Progenitor cell of endocrine pancreas (in vitro differentiated cells): ENCODE measurements around the gene PCDH7. TPM values are rescaled to one million over a fixed set of nuclear protein-coding genes. Genes with fewer than 3 reads are reported as not detected.

Experiments used
- DNase-seq: peaks from one replicate; pipeline ENCODE4 v3.0.0; 2021; ENCODE audit warnings: low spot score; ENCODE audit not compliant: unreplicated experiment
- H3K27ac Mint-ChIP-seq: 2 replicates; pipeline ENCODE4 v1.8.0; 2021; ENCODE audit warnings: mild to moderate bottlenecking, moderate library complexity, mixed read lengths
- H3K27me3 Mint-ChIP-seq: 2 replicates; pipeline ENCODE4 v1.8.0; 2021; ENCODE audit warnings: mixed read lengths
- H3K36me3 Mint-ChIP-seq: 2 replicates; pipeline ENCODE4 v1.8.0; 2022; ENCODE audit warnings: mixed read lengths; ENCODE audit not compliant: insufficient read depth
- H3K4me1 Mint-ChIP-seq: 2 replicates; pipeline ENCODE4 v1.8.0; 2021; ENCODE audit warnings: low read depth, mixed read lengths
- H3K4me3 Mint-ChIP-seq: 2 replicates; pipeline ENCODE4 v1.8.0; 2021; ENCODE audit warnings: low read depth, mild to moderate bottlenecking, moderate library complexity, mixed read lengths
- H3K9me3 Mint-ChIP-seq: 2 replicates; pipeline ENCODE4 v1.8.0; 2021; ENCODE audit warnings: low read depth, mixed read lengths
- total RNA-seq: library from RNA; stranded (reverse); gene quantifications from 2 replicates; pipeline ENCODE4 v1.2.1, GENCODE V29; 2021
- TF ChIP-seq, protein P1 (sequence below): fragments of 200-600 bp; sonication (generic); IDR thresholded peaks from one replicate; pipeline ENCODE4 v1.5.0; 2021; ENCODE audit warnings: antibody characterized with exemption, mild to moderate bottlenecking; ENCODE audit not compliant: unreplicated experiment

The PCDH7 gene
- total RNA-seq, 1 donor from 2014 or later, result 9.9 TPM

DNA sequence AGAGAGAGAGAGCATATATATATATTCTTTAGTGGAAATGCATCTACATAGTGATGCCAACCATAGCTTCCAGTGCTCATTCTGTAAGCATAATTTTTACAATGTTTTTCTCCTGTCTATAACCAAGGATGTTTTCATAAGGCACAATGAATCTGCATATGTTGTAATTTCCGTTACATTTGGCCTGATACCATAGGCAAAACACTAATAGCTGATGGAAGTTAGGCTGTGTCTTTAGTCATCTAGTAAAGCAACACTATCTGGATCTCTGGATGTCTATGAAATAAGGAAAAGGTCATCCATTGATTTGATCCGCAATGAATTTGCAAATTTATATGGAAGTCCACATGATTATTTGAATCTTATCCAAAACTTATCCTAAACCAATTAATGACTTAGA is 8.1 kb downstream of the PCDH7 start:
- Mint-ChIP-seq H3K36me3 (no peaks in the 10 kb centered on the region), H3K27ac (no peak overlapping the region), H3K4me1 (peaks cover 13% of the 10 kb centered on the region), H3K4me3 (no peak overlapping the region), H3K27me3 (peaks cover 11% of the 10 kb centered on the region), H3K9me3 (no peaks in the 10 kb centered on the region)
- DNase-seq, result no peak
- TF ChIP-seq, protein P1, sequence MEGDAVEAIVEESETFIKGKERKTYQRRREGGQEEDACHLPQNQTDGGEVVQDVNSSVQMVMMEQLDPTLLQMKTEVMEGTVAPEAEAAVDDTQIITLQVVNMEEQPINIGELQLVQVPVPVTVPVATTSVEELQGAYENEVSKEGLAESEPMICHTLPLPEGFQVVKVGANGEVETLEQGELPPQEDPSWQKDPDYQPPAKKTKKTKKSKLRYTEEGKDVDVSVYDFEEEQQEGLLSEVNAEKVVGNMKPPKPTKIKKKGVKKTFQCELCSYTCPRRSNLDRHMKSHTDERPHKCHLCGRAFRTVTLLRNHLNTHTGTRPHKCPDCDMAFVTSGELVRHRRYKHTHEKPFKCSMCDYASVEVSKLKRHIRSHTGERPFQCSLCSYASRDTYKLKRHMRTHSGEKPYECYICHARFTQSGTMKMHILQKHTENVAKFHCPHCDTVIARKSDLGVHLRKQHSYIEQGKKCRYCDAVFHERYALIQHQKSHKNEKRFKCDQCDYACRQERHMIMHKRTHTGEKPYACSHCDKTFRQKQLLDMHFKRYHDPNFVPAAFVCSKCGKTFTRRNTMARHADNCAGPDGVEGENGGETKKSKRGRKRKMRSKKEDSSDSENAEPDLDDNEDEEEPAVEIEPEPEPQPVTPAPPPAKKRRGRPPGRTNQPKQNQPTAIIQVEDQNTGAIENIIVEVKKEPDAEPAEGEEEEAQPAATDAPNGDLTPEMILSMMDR, result no peak

DNA sequence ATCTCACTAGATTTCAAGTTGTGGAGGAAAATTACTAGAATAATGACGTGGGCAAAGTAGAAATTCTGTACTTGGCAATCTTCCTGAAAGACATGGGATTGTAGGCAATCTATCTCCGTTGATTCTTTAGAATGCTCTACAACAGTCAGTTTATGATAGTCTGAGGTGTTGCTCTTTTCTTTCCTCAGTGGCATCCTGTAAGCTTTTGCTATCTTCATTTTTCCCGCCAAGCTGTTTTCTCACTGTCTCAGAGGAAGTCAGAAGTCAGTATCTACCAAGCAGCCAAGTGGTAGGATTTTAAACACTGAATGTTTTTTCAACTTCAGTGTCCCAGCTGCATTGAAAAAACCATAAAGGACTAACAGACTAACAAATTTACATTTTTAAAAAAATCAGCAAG is 23.7 kb downstream of the PCDH7 start:
- Mint-ChIP-seq H3K36me3 (no peaks in the 10 kb centered on the region), H3K27me3 (no peaks in the 10 kb centered on the region), H3K4me1 (peaks cover 3% of the 10 kb centered on the region), H3K9me3 (no peaks in the 10 kb centered on the region), H3K4me3 (no peak overlapping the region), H3K27ac (no peak overlapping the region)
- TF ChIP-seq, protein P1, result no peak
- DNase-seq, result no peak

DNA sequence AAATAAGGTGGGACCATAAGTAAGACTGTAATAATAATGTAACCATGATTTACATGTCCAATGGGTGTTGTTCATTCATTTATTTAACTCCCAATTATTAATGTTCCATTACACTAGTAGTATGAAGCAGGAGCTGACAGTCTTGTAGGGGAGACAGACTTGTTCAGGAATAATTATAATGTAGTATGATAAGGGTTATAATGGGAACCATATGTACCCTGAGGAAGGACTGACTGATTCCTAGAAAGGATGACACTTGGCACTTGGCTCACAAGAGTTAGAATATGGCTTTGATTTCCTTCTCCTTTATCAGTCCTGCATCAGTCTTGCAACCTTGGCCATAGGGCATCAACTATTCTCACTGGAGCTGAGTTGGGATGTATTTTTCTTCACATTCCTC is 24.2 kb downstream of the PCDH7 start:
- TF ChIP-seq, protein P1, result no peak

DNA sequence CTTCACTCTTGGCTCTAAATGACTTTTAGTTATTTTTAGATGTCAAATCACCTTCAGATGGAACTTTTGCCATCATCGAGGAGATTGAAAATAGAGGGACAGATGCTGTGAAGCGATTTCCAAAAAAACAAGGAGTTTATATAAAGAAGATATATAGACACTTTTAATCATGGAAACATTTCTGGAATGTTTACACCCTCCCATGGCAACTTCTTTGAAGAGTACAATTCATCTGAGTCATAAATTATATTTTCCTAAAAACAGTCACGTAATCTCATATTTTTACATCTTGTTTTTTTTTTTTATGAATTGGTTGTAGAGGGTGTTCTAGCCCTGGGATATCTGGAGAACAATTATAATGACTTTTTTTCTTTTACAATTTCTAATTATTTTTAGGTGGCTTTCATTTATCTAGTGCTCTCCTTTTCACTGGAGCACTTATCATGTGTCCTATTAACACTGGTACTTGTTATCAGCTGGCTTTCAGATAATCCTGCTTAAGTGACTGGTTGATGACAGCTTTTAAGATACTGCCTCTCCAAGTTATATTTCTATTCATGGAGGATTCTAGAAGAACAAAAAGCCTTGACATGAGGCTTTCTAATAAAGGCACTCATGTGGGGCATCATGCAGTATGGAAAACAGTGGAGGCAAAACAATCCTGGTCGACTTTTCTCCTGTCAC is 24.9 kb downstream of the PCDH7 start:
- TF ChIP-seq, protein P1, result no peak
- no peaks in the 10 kb centered on the region for H3K27me3 Mint-ChIP-seq
- no peaks in the 10 kb centered on the region for H3K36me3 Mint-ChIP-seq
- no peak for DNase-seq
- no peaks in the 10 kb centered on the region for H3K9me3 Mint-ChIP-seq
- H3K27ac Mint-ChIP-seq, result no peak overlapping the region
- no peak overlapping the region for H3K4me3 Mint-ChIP-seq
- H3K4me1 Mint-ChIP-seq, result peaks cover 3% of the 10 kb centered on the region

More for the DNA sequence above, 24.2 kb downstream of the PCDH7 start:
- no peaks in the 10 kb centered on the region for H3K36me3 Mint-ChIP-seq
- H3K27me3 Mint-ChIP-seq, result no peaks in the 10 kb centered on the region
- H3K27ac Mint-ChIP-seq, result no peak overlapping the region
- no peaks in the 10 kb centered on the region for H3K9me3 Mint-ChIP-seq
- no peak for DNase-seq
- no peak overlapping the region for H3K4me3 Mint-ChIP-seq
- peaks cover 3% of the 10 kb centered on the region for H3K4me1 Mint-ChIP-seq

DNA sequence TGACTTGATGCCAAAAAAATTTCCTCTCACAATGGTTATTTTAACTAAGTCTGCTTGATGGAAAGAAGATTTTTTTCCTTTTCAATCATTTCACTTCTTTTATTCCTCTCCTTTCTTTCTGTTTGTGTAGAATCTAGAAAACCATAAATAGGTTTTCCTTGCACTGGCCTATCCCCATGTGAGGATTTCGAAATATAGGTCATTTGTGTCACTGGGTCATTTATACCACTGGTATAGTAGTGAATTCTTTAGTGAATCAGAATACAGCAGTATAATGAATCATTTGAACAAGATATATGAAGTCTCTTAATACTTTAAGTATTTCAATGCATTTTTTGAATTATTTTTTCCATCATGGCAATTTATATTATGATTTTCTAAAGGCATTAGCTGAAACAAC is 26.6 kb downstream of the PCDH7 start:
- Mint-ChIP-seq H3K27me3 (no peaks in the 10 kb centered on the region), H3K9me3 (no peaks in the 10 kb centered on the region)

More for the DNA sequence above, 26.6 kb downstream of the PCDH7 start:
- Mint-ChIP-seq H3K27ac (no peak overlapping the region), H3K36me3 (no peaks in the 10 kb centered on the region), H3K4me3 (no peak overlapping the region), H3K4me1 (peaks cover 3% of the 10 kb centered on the region)
- TF ChIP-seq, protein P1, result no peak
- DNase-seq, result no peak
